HG02943 (cell line): ENCODE measurements around the gene INVS.
A peak's percentile ranks its signal among the peaks of the same experiment; 100 is the strongest.
"Not testable (repeated sequence)": the region's sequence is repeated elsewhere in the genome, so short reads cannot be mapped to it uniquely, and the experiment has no call there.

Experiments
- ATAC-seq: cut with Tn5 transposase; IDR thresholded peaks from one replicate; pipeline ENCODE4 v1.9.1; 2021; ENCODE audit warnings: mild to moderate bottlenecking, low read depth, moderate library complexity; ENCODE audit not compliant: unreplicated experiment

Gene INVS

DNA sequence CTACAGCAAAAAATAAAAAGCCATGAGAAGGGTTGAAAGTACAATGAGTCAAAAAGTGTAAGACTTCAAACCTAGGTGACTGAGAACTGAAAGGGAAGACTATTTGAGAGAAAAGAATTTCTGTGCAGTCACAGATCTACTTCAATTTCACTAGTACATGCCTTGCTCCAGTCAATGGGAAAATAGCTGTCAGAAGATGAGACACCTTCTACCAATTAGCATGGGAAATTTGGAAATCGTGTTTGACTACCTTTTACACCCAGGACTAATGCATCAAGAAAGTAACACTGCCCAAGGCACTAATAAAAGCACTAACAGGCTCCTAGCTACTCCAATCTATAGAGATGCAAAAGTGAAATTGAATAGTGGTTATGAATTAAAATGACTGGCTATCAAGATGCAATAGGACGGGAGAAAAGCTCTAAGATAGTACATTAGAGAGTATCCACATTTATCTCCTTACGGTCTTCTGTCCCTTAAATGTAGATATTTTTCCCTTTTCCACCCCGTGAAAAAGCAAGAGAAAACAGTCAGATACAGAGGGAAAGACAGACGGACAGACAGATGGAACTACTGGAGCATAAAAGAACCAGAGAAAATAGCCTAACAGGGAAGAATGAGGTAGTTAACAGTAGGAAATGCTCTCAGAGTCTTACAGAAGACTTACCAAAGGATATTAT is 15.5 kb upstream of the INVS start:
- peak; percentile 39 for ATAC-seq

- peak; percentile 53 for ATAC-seq
These were observed 15.0 kb upstream of the INVS start for GRCh38 chr9:100084128-100084453.

DNA sequence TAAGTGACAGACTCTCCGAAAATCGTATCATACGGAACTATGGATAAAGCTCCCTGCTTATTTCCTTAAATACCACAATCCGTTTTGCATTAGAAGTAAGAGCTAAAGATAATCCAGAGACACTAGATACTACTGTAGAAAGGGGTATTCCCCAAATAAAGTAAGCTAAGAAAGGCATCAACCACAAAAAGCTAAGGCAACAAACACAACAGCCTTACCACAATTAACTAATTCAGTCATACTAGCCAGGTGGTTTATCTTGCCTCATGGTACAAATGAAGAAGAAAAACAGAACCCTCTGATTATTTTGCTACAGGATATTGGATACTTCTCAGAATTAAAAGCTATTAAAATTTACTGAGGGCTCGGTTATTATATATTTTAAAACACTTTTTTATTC is 14.3 kb upstream of the INVS start:
- peak; percentile 71 for ATAC-seq

DNA sequence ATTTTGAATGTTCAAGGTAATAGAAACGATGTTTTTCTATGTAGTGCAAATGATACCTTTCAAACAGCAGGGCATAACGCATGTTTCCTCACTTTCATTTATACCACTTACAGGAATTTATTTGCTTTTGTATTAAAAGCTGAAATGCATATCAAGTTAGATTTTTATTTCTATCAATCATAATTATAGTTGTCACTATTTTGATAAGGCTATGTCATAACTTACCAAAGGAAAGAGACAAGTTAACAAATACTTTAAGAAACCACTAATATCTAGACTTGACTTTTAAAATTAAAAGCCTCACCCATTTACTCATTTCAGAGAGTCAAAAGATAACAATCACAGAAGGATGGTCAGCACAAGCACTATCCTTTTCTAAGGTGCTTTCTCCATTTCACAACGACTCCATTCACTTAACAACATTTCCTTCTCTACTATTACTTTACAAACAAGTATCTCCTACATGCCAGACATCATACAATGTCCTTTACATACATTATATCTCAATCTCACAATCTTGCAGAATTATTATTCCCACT is 12.9 kb upstream of the INVS start:
- ATAC-seq, result no peak

- no peak for ATAC-seq
These were observed 11.8 kb upstream of the INVS start for GRCh38 chr9:100087218-100087617.

DNA sequence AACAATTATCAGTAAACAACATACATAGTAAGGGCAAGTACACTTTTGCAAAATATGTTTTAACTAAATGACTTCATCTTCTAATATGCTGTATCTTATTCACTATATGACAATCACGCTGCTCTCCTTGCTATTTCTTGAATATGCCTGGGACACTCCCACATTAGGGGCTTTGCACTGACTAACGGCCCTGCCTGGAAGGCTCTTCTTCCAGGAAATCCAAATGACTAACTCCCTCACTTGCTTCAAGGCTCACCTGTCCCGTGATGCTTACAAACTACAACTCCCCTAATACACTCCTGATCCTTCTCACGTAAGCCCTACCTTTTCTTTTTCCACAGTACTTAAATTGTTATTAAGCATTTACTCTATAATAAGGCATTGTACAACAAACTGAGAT is 10.8 kb upstream of the INVS start:
- no peak for ATAC-seq

DNA sequence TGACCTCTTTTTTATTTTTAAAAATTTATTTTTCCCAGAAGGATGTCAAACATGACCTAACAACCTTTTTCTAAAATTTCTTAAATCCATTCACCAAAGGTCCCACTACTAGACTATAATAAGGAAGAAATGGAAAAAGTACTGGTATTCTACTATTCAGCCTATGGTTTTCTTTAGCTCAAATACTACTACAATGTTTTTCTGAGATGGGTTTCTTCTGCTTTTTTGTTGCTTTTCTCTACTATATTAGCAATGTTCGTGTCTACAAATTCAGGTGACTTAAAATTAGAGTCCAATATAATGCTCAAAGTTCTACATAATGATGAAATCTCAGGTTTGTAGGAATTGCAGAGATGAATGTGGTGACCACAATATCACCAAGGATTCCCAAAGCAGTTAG is 8.2 kb upstream of the INVS start:
- no peak for ATAC-seq

DNA sequence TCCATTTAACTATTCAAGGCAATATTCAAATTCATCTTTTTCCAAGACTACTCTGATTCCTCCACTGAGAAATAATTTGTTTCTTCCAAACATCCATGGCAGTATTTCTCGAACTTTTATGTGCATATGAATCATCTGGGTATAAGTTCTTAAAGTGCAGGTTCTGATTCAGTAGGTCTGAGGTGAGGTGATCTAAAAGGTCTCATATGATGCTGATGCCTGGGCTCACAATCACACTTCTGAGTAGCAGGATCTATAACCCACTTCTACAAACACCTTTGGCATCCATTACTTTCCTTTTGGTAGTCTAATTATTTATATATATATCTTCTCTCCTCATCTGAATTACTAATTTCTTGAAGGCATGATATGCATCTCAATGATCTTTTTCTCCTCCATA is 7.4 kb upstream of the INVS start:
- no peak for ATAC-seq

- no peak for ATAC-seq
These were observed 7.0 kb upstream of the INVS start for GRCh38 chr9:100092066-100092465.

GRCh38 chr9:100094411-100094810 is 4.6 kb upstream of the INVS start:
- not testable (repeated sequence) for ATAC-seq

- no peak for ATAC-seq
These were observed 2.6 kb upstream of the INVS start for GRCh38 chr9:100096378-100096916.

- ATAC-seq, result peak; percentile 7
These were observed 777 bp upstream of the INVS start for GRCh38 chr9:100098046-100098886.

- no peak for ATAC-seq
These were observed 639 bp downstream of the INVS start for GRCh38 chr9:100099722-100100042.

DNA sequence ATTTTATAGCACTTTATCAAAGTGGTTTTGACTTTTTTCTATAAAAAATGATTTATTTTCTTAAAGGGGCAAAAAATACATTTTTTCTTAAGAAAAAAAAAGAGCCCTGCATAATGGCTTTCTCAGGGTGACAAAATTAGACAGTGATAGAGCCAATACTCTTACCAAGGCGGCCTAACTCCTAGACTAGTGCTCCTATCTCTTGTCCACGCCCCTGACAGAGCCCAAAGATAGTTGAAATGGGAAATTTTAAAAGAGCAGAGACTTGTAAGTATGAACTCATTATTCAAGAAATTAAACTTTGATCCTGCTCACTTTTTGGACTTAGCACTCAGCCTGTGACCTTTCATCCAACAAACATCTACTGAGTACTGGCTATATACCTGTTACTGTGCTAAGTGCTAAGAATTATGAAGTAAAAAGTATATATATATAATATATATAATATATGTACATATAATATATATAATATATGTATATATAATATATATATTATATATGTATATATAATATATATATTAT is 1.2 kb downstream of the INVS start:
- no peak for ATAC-seq

- no peak for ATAC-seq
These were observed 2.6 kb downstream of the INVS start for GRCh38 chr9:100101608-100102007.

DNA sequence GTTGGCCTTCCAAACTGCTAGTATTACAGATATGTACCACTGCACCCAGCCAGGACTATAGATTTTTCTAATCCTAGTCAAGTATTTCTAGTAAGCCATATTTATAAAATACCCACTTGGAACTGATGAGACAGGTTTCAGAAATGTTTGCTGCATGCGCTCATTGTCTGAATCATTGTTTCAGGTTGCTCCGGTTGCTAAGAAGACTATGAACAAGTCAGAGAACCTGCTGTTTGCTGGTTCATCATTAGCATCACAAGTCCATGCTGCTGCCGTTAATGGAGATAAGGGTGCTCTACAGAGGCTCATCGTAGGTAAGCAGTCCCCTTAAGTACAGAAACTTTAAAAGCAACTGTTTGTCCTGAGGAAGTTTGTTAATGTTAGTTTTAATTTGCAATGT is 5.3 kb downstream of the INVS start:
- ATAC-seq, result no peak

- ATAC-seq, result no peak
These were observed 6.8 kb downstream of the INVS start for GRCh38 chr9:100105861-100106260.

DNA sequence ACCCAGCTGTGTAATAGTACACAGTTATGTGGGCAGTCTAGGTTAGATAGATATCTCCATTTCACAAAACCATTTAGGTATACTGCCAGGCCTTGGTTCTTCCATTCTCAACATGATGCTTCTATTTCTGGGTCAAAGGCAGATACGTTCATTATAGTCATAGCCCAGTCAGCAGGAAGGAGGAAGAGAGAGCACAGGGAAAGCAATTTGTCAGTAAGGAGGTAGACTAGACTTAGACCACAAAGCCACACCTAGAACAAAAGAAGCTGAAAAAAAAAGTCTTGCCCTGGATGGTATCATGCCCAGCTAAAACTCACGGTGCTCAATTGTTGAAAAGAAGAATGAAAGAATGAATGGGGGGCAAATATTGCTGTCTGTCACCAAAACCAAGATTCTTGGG is 7.6 kb downstream of the INVS start:
- ATAC-seq, result no peak

DNA sequence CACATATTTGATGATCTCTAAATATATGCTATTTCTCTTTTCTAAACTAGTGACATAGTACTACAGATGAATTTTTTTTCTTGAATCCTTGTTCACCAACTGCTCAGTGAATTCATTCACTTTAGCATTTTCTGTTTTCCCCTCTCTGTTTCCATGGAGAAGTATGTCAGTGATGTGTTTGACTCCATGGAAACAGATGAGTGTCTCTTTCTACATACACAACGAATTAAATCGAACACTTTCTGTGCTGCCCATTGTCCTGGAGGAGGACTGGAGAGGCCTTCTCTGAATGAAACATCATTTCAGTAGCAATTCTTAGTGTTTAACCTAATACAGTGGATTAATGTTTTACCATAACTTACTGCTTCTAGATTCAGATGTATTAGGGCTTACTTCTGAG is 9.5 kb downstream of the INVS start:
- ATAC-seq, result no peak

DNA sequence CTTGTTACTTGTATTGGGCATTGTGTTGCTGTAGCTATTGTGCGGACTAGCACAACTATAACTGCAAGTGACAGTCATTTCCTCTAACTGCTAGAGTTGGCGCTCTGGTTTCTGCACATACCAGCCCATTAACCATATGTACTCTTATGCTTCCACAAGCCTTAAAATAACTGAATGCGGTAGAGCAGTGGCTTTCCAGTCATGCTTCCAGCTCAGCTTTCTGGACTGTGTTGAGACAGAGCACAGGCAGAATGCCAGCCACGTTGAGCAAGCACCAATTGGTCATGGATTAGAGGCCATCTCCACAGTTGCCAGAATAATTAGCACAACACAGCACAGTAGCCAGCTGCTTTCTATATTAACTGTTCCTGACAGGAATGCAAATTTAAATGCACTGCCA is 12.2 kb downstream of the INVS start:
- no peak for ATAC-seq

DNA sequence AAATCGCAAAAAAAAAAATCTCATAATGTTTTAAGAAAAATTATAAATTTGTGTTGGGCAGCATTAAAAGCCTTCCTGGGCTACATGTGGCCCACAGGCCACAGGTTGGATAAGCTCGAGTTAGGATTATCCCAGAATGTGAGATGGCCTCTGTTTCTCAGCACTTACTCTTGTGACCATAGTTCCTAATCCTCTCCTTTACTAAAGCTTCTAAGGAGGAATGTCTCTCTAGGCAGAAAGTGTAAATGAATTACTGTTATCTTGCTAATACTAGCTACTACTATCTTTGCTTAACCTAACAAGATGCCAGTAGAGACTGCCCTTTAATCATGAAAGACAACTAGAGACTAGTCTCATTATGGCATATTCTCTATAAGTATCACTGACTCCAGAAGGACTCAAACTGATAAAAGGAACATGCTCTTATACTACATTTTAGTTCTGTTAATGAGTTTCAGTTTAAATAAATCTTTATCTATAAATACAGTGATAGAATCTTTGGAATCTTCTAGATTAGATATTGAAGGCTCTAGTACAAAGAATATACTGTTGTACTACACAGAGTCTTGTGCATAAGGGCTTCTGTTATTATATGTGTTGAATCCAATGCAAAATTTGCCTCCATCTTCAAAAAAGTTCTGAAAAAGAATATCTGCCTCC is 13.8 kb downstream of the INVS start:
- no peak for ATAC-seq
